ENCODE measurements around the gene CYB5B.

GRCh38 chr16:69402439-69402838, 22.0 kb upstream of the CYB5B start:
- TF ChIP-seq POLR2AphosphoS5 (IDR thresholded peaks at IDR 0.05; ENCODE audit: insufficient read depth, low read depth, low read length) (no peak), CTCF (IDR thresholded peaks at IDR 0.05; ENCODE audit: extremely low read depth in 1 of 2, insufficient read depth in 1 of 2, low read depth in 1 of 2, low read length in 2 of 2) (no peak), POLR2A (IDR thresholded peaks at IDR 0.05; ENCODE audit: low read depth, low read length) (no peak), EZH2 (IDR thresholded peaks at IDR 0.05; ENCODE audit: borderline replicate concordance, low read depth, low read length, severe bottlenecking) (no peak)

All from endothelial cell of umbilical vein (primary cell).